Measurements from ENCODE around the gene TEX11. TPM values are rescaled to one million over a fixed set of nuclear protein-coding genes. Genes with fewer than 3 reads are reported as not detected.

TEX11 gene
- polyA plus RNA-seq, 1 donor (not counting 4 experiments of a cell fraction or from before 2014, with no cell fraction given): not detected

DNA sequence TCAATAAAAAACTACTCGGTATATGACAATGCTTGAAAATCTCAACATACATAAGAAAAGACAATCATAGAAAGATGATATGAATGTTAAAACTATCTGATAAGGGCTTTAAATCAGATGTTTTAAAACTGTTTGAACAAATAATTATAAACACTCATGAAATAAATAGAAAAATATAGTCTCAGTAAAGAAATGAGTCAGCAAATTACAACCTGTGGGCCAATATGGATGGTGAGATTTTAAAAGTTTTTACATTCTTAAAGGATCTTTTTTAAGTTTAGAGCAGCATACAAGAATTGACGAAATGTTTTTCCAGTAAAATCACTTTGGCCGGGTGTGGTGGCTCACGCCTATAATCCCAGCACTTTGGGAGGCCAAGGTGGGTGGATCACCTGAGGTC is 83.1 kb downstream of the TEX11 start:
- Histone ChIP-seq H3K9me1 (ENCODE audit: control insufficient read depth, extremely low read depth, insufficient read depth, low read length) (no peaks in the 10 kb centered on the region), H4K20me1 (ENCODE audit: control insufficient read depth, extremely low read depth, insufficient read depth, low read length) (no peaks in the 10 kb centered on the region), H3K27ac (ENCODE audit: control insufficient read depth, insufficient read depth, low read length) (no peak overlapping the region), H3K4me1 (ENCODE audit: control insufficient read depth, extremely low read depth, insufficient read depth, low read length) (no peaks in the 10 kb centered on the region), H3K27me3 (ENCODE audit: control insufficient read depth, extremely low read depth, insufficient read depth, low read length) (peaks cover 3% of the 10 kb centered on the region), H3K79me2 (ENCODE audit: control insufficient read depth, insufficient read depth, low read length) (no peaks in the 10 kb centered on the region), H3K4me3 (ENCODE audit: control insufficient read depth in 2 of 3, extremely low read depth in 1 of 3, insufficient read depth in 2 of 3, low read depth in 1 of 3, low read length in 3 of 3) (no peak overlapping the region), H3K9ac (ENCODE audit: control insufficient read depth, extremely low read depth, insufficient read depth, low read length) (no peak overlapping the region), H3K36me3 (ENCODE audit: control insufficient read depth in 2 of 2, extremely low read depth in 1 of 2, insufficient read depth in 2 of 2, low read length in 2 of 2) (no peaks in the 10 kb centered on the region), H2AFZ (ENCODE audit: control insufficient read depth, low read length) (no peak overlapping the region), H3K4me2 (ENCODE audit: control insufficient read depth, extremely low read depth, insufficient read depth, low read depth, low read length) (no peak overlapping the region), H3K9me3 (ENCODE audit: control insufficient read depth, low read depth, low read length) (no peaks in the 10 kb centered on the region)
- FAIRE-seq (no peak), DNase-seq (ENCODE audit: low read depth, low spot score) (no peak)
- TF ChIP-seq, protein P1, sequence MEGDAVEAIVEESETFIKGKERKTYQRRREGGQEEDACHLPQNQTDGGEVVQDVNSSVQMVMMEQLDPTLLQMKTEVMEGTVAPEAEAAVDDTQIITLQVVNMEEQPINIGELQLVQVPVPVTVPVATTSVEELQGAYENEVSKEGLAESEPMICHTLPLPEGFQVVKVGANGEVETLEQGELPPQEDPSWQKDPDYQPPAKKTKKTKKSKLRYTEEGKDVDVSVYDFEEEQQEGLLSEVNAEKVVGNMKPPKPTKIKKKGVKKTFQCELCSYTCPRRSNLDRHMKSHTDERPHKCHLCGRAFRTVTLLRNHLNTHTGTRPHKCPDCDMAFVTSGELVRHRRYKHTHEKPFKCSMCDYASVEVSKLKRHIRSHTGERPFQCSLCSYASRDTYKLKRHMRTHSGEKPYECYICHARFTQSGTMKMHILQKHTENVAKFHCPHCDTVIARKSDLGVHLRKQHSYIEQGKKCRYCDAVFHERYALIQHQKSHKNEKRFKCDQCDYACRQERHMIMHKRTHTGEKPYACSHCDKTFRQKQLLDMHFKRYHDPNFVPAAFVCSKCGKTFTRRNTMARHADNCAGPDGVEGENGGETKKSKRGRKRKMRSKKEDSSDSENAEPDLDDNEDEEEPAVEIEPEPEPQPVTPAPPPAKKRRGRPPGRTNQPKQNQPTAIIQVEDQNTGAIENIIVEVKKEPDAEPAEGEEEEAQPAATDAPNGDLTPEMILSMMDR (optimal IDR thresholded peaks at IDR 0.05 in 1 of 3, IDR thresholded peaks at IDR 0.05 in 1 of 3, conservative IDR thresholded peaks at IDR 0.05 in 1 of 3; ENCODE audit: extremely low read depth in 1 of 3, insufficient read depth in 2 of 3, low read length in 3 of 3): no peak
- no peak for TF ChIP-seq EZH2 (IDR thresholded peaks at IDR 0.05; ENCODE audit: low read length)
- dilution Hi-C loops (cut with MboI; ENCODE audit: extremely low pct_ligation_motif_present, low sequenced_read_pairs): no loop called here

DNA sequence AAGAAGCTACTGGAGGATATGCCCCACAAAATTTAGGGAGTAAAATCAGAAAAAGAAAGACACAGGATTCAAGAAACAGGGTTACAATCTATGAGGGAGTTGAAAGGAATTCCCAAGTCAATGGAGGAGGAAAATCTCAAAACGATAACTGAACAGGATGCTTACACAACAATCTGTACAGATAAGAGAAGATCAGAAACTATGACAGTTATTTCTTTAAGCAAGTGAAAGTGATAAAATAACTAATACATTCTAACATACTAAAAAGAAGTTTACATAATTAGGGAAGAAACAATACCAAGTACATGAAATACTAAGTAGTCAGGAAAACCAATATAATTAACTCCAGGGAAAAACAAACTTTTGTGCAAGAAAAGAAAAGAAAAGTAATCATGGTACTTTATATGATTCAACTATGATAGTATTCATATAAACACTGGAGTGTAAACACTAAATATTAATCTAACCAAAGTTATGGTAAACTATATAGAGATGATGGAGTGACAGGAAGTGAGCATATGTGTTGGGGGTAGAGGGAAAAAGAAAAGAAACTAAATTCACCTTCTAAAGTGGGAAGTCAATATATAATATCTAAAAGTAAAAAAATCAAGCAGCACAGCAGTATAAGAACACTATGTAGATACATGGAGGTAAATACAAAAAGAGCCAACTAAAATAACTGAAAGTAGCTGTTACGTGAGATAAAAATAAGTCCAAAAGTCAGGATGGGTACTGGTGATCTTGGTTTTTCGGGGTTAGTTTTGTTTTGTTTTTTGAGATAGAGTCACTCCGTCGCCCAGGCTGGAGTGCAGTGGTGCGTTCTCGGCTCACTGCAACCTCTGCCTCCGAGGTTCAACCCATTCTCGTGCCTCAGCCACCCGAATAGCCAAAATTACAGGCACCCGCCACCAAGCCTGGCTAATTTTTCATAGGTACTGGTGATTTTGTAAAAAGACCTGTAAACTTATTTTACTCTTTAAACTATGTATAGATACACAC is 99.3 kb downstream of the TEX11 start:
- Histone ChIP-seq H3K9me1 (ENCODE audit: control insufficient read depth, extremely low read depth, insufficient read depth, low read length) (no peaks in the 10 kb centered on the region), H3K36me3 (ENCODE audit: control insufficient read depth in 2 of 2, extremely low read depth in 1 of 2, insufficient read depth in 2 of 2, low read length in 2 of 2) (no peaks in the 10 kb centered on the region), H3K27me3 (ENCODE audit: control insufficient read depth, extremely low read depth, insufficient read depth, low read length) (no peaks in the 10 kb centered on the region), H3K4me3 (ENCODE audit: control insufficient read depth in 2 of 3, extremely low read depth in 1 of 3, insufficient read depth in 2 of 3, low read depth in 1 of 3, low read length in 3 of 3) (no peak overlapping the region), H3K27ac (ENCODE audit: control insufficient read depth, insufficient read depth, low read length) (no peak overlapping the region), H4K20me1 (ENCODE audit: control insufficient read depth, extremely low read depth, insufficient read depth, low read length) (no peaks in the 10 kb centered on the region), H3K9me3 (ENCODE audit: control insufficient read depth, low read depth, low read length) (no peaks in the 10 kb centered on the region), H3K4me2 (ENCODE audit: control insufficient read depth, extremely low read depth, insufficient read depth, low read depth, low read length) (no peak overlapping the region), H3K4me1 (ENCODE audit: control insufficient read depth, extremely low read depth, insufficient read depth, low read length) (no peaks in the 10 kb centered on the region), H3K79me2 (ENCODE audit: control insufficient read depth, insufficient read depth, low read length) (no peaks in the 10 kb centered on the region), H2AFZ (ENCODE audit: control insufficient read depth, low read length) (no peak overlapping the region), H3K9ac (ENCODE audit: control insufficient read depth, extremely low read depth, insufficient read depth, low read length) (no peak overlapping the region)
- dilution Hi-C loops (cut with MboI; ENCODE audit: extremely low pct_ligation_motif_present, low sequenced_read_pairs): no loop called here
- no peak for DNase-seq (ENCODE audit: low read depth, low spot score)
- no peak for FAIRE-seq
- TF ChIP-seq EZH2 (IDR thresholded peaks at IDR 0.05; ENCODE audit: low read length): no peak
- TF ChIP-seq, protein P1 (optimal IDR thresholded peaks at IDR 0.05 in 1 of 3, IDR thresholded peaks at IDR 0.05 in 1 of 3, conservative IDR thresholded peaks at IDR 0.05 in 1 of 3; ENCODE audit: extremely low read depth in 1 of 3, insufficient read depth in 2 of 3, low read length in 3 of 3): no peak
